Stimulated activated CD8-positive, alpha-beta memory T cell treated with anti-CD3 and anti-CD28 coated beads, Interleukin-7, amount 100 ng/mL, for 4 hours (primary cell): ENCODE results near the gene ECHDC1.
"Not testable (repeated sequence)": the region's sequence is repeated elsewhere in the genome, so short reads cannot be mapped to it uniquely, and the experiment has no call there.

ENCODE experiments used
- DNase-seq, 2 donors: peaks; one replicate each; pipeline ENCODE4 v3.0.0-alpha.2; 2020; ENCODE audit warnings: low read depth in 2 of 2

Gene ECHDC1

DNA sequence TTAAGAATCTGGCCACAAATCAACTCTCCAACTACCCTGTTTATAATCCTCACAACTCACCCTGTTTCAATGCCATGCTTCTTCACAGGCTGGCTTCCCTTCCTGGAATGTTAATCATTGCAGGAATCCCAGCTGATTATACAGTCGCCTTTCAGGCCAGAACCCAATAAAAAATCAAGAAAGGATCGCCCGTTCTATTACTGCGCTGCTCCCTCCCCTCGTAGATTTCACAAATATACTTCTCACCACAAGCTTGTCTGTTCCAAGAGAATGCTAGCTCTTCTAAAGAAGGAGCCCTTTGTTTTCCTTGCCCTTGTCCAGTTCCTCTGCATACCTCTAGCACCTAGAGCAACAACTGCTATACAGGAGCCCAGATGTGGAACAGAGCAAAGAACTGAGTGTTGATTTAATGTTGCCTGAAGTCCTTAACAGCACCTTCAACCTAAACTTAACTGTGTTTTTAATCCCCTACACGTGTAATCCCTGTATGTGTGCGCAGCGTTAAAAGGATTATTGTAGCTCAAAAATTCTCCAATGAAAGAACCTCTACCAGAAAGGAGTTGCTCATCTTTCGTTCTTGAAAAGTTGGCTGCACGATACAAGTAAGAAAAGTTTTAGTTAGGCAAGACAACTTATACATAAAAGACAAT, 988 bp downstream of the ECHDC1 start:
- DNase-seq = no peak

DNA sequence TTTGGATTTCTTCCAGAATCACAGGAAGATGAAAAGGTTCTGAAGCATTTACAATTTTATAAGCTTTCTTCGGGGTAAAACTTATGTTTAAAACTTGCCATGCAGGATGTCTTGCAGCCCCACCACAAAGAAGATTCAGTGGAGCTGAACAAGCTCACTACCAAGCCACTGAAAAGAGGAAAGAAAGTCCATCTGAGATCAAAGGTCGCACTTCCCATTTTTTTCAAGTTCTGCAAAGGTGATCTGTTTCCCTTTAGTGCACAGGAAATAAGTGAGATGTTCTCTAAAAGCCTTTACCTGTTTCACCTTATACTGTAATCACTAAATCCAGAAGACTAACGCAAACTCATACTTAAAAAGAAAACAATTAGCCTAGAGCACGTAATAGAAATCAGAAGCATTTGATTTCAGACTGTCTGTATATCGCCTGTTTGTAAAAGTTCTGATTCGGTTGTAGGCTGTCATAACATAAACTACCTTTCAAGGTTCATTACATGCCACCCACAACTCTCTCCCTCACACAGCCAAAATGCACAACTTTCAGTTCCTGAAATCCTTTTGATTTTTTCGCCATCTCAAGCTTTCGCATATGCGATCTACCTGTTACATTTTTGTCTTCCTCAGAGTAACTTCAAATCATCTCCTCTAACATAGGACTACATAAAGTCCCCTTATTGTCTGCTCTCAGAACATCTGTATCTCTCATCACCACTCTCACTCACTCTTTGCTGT, 1.8 kb downstream of the ECHDC1 start:
- no peak for DNase-seq

DNA sequence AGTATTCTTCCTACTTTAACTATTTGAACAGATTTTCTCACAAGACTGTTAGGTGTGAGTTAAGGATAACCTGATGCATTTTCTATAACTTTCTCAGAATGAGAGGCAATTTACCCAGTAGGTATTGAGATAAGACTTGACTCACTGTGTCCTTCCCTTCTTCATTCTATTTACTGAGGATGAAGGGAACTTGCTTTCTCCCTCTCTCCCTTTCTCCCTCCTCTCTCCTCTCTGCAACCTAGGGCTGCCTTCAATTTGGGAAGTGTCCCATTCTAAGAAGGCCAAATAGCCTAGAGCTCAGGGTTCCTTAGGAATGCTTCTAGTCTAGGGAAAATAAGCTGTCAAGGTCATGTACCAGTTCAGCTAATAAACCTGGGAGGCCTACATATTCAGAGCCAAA, 3.2 kb downstream of the ECHDC1 start:
- DNase-seq = no peak

DNA sequence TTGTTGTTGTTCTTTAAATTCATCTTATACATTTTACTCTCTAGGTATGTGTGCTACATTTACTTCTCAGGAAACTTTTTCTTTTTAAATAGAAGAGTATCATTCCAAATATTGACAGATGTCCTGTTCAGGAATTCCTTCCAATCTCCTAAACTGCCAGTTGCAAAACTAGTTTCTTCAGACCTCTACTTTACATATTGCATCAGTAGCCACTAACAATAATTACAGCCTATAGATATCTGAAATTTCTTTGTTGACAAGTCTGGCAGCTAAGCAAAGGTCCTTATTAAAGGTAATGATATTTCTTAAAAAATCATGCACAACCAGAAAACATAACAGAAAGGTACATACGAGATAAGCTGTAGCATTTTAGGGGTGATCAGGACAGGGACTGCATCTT, 4.5 kb downstream of the ECHDC1 start:
- DNase-seq = no peak

DNA sequence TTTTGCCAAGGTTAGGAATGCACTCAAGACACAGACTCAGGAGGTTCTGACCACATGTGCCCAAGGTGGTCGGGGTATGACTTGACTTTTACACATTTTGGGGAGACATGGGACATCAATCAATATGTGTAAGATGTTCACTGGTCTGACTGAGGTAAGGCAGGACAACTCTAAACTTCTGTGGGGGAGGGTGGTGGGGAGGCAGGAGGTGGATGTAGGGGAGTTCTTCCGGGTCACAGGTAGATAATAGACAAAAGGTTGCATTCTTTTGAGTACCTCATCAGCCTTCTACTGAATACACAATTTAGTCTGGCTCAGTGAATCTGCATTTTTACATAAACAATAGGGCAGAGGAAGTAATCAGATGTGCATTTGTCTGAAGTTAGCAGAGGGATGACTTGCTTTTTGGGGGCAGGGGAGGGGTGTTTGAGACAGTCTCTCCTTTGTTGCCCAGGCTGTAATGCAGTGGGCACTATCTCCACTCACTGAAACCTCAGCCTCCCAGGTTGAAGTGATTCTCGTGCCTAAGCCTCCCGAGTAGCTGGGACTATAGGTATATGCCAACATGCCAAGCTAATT, 10.9 kb downstream of the ECHDC1 start:
- DNase-seq = no peak

DNA sequence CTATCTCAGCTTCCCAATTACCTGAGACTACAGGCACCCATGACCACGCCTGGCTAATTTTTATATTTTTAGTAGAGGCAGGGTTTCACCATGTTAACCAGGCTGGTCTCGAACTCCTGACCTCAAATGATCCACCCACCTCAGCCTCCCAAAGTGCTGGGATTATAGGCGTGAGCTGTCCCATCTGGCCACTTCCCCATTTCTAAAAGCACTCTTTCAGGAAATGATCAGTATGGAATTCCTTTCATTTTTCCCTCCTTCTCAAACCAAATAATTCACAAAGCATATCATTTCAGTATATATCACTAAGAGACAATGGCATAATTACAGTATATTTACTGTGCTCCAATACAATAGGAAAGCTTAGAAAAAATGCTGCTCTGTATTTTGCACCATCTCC, 12.2 kb downstream of the ECHDC1 start:
- not testable (repeated sequence) for DNase-seq

DNA sequence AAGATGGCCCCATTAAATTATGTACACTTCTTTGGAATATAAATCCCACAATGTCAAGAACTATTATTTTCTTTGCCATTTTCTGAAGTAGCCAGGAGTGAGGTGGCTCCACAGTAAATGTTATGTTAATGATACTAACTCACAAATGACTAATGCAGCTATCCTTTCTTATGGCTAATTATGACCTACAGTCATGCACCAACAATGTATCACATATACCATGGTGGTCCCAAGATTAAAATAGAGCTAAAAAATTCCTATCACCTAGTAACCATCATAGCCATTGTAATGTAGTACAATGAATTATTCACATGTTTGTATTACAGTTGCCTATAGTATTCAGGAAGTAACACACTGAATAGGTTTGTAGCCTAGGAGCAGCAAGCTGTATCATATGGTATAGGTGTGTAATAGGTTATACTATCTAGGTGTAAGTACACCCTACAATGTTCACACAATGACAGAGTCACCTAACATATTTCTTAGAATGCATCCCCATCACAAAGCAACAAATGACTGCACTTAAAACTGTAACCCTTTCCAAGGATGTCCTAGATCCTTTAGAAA, 15.3 kb downstream of the ECHDC1 start:
- DNase-seq = no peak

DNA sequence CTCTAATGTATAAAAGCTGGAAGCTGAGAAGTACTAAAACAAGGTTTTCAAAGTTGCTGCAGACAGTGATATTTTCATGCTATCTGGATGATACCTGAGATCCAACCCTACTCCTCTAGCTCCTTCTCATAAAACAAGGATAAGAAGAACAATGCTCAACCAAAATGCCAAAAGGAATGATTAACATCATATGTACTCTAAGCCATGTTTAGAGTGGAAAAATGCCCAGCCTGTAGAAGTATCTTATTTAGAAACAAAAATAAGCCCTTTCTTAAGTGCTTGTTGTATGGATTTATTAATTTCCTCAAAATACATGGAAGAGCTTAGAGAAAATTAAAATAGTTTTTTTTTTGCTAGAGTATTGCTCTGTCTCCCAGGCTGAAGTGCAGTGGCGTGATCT, 23.7 kb downstream of the ECHDC1 start:
- DNase-seq = no peak

DNA sequence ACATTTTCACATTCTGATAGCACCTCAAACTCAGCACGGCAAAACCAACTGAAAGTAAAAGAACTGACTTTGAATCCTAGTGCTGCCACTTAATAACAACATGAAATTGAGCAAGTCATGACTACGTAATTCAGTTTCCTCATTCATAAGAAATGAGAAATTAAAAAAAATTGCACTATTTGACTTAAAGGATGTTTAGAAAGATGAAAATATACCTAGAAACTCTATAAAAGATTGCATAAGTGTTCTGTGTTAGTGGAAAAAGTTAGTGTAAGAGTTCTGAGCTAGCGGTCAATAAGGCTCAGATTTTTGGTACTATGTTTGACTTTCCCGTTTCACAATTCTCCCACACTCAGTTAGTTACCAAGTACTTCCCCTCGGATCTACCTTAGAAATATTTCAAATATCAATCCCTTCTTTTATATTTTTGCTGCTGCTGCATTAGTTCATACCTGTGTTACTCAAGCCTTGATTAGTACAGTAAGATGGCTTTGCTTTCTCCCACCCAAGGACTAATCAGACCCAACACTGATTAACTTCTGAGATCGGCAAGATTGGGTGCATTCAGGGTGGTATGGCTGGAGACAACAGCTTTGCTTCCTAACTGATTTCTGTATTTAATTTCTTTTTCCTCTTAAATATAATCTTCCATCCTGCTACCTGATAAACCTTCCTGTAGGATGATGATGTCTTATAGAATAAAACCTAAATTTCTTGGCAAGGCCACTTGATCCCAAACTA, 25.9 kb downstream of the ECHDC1 start:
- no peak for DNase-seq

DNA sequence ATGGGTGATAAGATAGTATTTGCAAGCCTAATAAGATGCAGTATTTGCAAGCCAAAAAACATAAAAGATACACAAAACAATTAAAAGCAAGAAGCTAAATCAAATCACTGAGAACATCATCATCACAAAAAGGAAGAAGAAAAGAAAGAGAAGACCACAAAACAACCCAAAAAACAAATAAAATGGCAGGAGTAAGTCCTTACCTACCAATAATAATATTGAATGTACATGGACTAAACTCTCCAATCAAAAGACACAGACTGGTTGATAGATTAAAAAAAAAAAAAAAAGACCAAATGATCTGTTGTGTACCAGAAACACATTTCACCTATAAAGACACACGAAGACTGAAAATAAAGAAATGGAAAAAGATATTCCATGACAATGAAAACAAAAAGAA, 37.7 kb downstream of the ECHDC1 start:
- DNase-seq = no peak

DNA sequence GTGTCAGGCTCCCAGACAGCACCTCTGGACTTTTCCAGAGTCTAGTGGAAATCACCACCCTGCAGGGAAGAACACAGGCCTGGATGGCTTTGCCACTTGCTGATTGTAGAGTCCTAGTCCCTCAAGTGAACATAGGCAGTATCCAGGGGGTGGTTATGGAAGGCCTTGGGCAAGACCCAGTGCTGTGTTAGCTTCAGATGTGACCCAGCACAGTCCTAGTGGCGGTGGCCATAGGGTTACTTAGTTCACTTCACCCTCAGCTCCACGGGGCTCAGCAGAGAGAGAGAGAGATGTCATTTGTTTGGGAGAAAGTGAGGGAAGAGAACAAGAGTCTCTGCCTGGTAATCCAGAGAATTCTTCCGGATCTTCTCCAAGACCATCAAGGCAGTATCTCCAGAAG, 39.5 kb downstream of the ECHDC1 start:
- DNase-seq = no peak

DNA sequence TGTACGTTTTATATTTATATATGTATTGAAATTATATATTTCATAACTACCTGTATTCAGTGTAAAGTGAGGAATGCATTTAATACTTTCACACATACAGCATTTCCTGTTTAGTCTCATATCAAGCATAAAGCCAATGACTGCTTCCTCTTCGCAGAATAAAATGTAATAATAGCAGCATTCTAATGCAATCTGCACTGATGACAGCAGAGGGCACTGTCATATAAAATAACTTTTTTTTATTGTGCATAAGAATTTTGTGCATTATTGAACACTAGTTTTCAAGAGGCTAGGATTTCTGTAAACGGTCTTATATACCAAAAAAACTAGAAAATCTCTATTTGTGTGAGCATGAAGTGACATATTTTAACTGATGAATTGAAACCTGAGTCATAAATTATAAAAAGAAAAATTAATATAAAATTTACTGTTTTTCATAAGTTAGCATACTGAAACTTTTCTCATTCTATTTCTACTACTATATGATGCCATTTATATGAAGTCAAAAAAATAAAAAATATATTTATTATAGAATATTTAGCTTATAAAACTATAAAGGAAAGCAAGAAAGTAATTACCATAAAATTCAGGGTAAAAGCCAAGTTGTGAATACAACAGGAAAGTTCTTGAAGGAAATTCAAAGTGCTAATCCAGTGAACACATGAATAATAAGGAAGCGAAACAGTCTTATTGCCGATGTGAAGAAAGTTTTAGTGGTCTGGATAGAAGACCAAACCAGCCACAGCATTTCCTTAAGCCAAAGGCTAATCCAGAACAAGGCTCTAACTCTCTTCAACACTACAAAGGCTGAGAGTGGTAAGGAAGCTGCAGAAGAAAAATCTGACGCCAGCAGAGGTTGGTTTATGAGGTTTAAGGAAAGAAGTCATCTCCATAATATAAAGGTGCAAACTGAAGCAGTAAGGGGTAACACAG, 40.4 kb downstream of the ECHDC1 start:
- peak in 1 of 2 donors; percentile 29 for DNase-seq

DNA sequence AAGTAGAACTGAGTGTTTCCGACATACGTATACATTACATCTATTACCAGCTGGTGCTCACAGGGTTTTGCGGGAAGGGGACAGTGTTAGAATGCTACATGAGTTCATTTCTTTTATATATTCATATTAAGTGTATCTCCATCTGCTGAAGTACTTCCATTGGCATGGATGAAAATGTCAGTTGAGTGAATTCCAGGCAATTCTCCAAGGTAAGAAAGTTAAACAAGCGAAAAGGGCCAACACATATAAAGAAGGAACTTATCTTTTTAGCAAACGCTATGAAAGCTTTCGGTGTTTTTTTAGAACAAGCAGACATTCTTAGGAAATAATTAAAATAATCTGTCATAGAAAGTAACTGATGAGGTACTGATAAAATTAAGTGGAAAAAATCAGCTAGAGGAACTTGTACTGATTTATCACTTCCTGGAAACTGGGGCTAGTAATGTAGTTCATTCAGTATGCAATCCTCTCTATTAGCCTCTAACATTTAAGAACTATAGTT, 42.2 kb downstream of the ECHDC1 start:
- no peak for DNase-seq

DNA sequence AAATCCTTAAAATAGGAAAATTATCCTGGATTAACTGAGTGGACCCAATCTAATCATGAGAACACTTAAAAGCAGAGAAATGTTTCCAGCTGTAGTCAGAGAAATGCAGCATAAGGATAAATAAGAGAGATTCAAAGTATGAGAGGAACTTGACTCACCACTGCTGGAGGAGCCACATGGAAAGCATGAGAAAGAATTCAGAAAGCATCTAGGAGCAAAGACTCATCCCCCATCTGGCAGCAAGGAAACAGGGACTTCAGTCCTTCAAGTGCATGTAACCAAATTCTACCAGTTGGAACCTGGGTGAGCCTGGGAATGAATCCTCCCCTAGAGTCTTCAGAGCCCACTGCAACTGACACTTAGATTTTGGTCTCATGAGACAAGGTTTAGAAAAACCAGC, 43.0 kb downstream of the ECHDC1 start:
- no peak for DNase-seq

DNA sequence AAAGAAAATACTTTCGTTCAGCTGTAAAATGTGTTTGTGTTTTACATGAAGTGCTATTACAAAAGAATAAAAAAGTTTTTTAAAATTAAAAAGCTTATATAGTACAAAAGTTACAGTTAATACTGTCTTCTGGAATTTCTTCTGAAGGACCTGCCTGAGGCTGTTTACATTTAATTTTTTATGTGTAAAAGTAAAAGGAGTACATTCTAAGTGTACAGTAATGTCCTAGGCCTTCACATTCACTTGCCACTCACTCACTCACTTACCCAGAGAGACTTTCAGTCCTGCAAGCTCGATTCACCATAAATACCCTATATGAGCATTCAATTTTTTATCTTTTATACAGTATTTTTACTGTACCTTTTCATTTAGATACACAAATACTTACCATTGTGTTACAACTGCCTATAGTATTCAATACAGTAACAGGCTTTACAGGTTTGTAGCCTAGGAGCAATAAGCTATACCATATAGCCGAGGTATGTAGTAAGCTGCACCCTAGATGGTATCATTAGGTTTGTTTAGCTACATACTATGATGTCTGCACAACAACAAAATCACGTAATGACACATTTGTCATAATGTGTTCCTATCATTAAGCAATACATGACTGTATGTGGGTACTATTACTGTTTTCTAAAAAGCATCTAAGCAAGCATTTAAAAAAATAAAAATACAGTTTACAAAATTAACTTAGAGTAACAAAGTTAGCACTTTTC, 43.7 kb downstream of the ECHDC1 start:
- no peak for DNase-seq

DNA sequence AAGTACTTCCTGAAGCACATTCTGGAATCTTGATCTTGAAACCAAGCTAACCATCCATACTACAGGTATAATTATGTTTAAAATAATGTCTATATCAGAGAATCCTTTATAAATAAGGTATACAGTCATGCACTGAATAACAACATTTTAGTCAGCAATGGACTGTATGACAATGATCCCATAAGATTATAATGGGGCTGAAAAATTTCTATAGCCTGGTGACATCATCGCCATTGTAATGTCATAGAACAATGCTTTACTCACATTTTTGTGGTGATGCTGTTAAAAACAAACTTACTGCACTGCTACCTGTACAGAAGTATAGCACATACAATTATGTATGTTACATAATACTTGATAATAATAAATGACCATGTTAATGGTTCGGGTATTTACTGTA, 44.9 kb downstream of the ECHDC1 start:
- DNase-seq = no peak

DNA sequence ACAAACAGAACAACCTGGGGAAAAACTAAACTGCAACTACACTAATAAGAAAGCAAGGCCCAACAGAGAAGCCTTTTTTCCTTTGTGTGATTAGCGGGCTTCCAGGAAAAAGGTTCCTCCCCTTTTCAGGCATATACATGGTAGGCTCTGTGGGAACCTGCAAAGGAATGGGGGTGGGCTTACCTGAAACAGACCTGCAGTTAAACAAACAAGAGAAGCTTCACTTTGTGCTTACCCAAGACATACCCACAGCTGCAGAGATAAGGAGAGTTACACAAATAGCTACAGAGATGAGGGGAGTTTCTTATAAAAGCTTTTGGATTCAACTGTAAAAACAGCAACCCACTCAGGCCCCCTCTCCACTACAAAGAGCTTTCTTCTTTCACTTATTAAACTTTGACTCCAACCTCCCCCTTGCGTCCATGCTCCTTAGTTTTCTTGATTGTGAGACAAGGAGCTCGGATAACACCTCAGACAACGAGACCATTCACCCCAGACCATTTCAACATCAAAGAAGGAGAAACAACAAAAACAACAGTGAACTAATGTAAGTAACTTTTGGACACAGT, 45.8 kb downstream of the ECHDC1 start:
- no peak for DNase-seq

DNA sequence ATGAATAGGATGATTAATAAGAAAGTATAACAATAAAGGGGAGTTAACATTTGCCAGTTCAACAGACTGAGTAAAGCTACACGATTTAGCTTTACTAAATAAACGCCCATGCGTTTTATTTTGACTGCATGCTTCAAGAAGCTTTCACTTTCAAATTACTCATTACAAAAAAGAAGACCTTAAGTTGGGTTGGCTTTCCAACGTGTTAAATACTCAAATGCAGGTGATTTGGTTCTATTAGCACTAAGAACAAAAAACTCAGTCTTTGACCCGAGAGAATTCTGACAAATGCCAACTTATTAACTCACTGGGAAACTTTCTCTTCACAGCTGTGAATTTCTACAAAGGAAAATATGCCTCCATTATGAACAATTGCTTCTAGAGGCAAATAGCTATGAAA, 51.9 kb downstream of the ECHDC1 start:
- no peak for DNase-seq

DNA sequence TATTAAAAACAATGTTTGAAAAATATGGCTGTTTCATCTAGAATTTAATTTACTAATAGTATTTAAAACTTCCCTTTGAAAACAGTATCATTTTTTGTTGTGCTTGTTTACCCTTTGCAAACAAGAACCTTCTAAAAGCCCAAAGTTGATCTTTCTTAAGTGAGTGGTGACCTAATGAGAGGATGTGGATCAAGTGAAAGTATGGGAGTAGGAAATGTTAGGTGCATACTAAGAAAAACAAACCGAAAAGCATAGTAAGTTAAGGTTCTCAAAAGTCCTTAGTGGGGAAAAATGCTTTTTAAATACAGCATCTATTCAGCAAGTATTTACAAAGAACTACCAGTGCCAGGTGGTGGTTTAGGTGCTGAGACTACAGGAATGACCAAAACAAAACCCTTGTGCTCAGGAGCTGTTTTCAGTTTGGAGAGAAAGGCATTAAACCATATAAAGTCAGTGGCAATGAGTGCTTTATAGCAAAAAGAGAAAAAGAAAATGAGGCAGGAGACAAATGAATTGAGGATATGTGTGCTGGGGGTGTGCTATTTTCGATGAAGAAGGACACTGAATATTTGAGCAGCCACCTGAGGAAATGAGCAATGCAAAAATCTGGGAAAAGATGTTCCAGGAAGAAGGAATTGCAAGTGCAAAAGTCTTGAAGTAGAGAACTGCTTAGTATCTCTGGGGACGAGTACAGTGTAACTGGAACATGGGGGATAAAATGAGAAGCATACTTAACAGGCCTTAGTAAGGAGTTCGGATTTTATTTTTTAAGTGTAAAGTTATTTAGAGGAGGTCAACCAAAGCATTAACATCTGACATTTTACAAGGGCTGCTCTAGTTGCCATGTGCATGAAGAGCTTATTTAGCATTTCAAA, 52.8 kb downstream of the ECHDC1 start:
- no peak for DNase-seq
